CD8-positive, alpha-beta memory T cell (primary cell): ENCODE measurements around the gene TRAIP. TPM values are rescaled to one million over a fixed set of nuclear protein-coding genes. Genes with fewer than 3 reads are reported as not detected.
A peak's percentile ranks its signal among the peaks of the same experiment; 100 is the strongest.

Experiments
- CTCF ChIA-PET: fragments of 350-600 bp; sonication (Branson Sonifier 250); formaldehyde crosslinking; loops from one replicate; lab custom pipeline; 2021; ENCODE audit warnings: antibody characterized with exemption; lab: Charles Lee
- POLR2A ChIA-PET: fragments of 350-600 bp; sonication (Branson Sonifier 250); formaldehyde crosslinking; loops from one replicate; lab custom pipeline; 2021; ENCODE audit warnings: antibody characterized with exemption; lab: Charles Lee
- DNase-seq, 5 donors: peaks; one replicate each; pipeline versions ENCODE4 v3.0.0 to v3.0.0-alpha.2; 2020 to 2022; ENCODE audit warnings: mixed read lengths in 1 of 5
- H3K27ac ChIP-seq: one replicate; pipeline ENCODE4 v1.7.0; 2013; ENCODE audit warnings: low read depth, mild to moderate bottlenecking, low read length, moderate library complexity
- H3K27me3 ChIP-seq: 2 replicates; pipeline ENCODE4 v1.7.0; 2013; ENCODE audit warnings: low read length, mild to moderate bottlenecking; ENCODE audit not compliant: insufficient read depth, poor library complexity, severe bottlenecking
- H3K36me3 ChIP-seq: 2 replicates; pipeline ENCODE4 v1.7.0; 2013; ENCODE audit warnings: mild to moderate bottlenecking, low read length, moderate library complexity; ENCODE audit not compliant: insufficient read depth
- H3K4me1 ChIP-seq: 2 replicates; pipeline ENCODE4 v1.7.0; 2013; ENCODE audit warnings: mild to moderate bottlenecking, low read length, moderate library complexity; ENCODE audit not compliant: insufficient read depth
- H3K4me3 ChIP-seq: 2 replicates; pipeline ENCODE4 v1.7.0; 2013; ENCODE audit warnings: mild to moderate bottlenecking, low read length
- H3K9me3 ChIP-seq: 2 replicates; pipeline ENCODE4 v1.7.0; 2013; ENCODE audit warnings: mild to moderate bottlenecking, low read length
- H3K27ac Mint-ChIP-seq, 8 donors: one replicate each; pipeline ENCODE4 v1.8.0; 2020 to 2021; ENCODE audit warnings: mixed read lengths in 8 of 8, mild to moderate bottlenecking in 6 of 8, inconsistent platforms in 3 of 8, moderate library complexity in 3 of 8
- H3K27me3 Mint-ChIP-seq, 2 donors: one replicate each; pipeline ENCODE4 v1.8.0; 2020 to 2021; ENCODE audit warnings: mixed read lengths in 2 of 2, mild to moderate bottlenecking in 1 of 2, moderate library complexity in 1 of 2
- H3K36me3 Mint-ChIP-seq, 3 donors: one replicate each; pipeline ENCODE4 v1.8.0; 2020 to 2021; ENCODE audit warnings: mixed read lengths in 3 of 3, inconsistent platforms in 1 of 3, mild to moderate bottlenecking in 1 of 3
- H3K4me1 Mint-ChIP-seq, 3 donors: one replicate each; pipeline ENCODE4 v1.8.0; 2020 to 2021; ENCODE audit warnings: mixed read lengths in 3 of 3, inconsistent platforms in 1 of 3, mild to moderate bottlenecking in 1 of 3
- H3K4me3 Mint-ChIP-seq, 7 donors: one replicate each; pipeline ENCODE4 v1.8.0; 2020 to 2021; ENCODE audit warnings: mixed read lengths in 7 of 7, mild to moderate bottlenecking in 6 of 7, moderate library complexity in 4 of 7, inconsistent platforms in 2 of 7
- H3K9me3 Mint-ChIP-seq, 5 donors: one replicate each; pipeline ENCODE4 v1.8.0; 2020 to 2022; ENCODE audit warnings: mixed read lengths in 5 of 5, mild to moderate bottlenecking in 3 of 5, moderate library complexity in 2 of 5, inconsistent platforms in 1 of 5
- polyA plus RNA-seq: library from polyadenylated mRNA; unstranded; fragments of 300-500 nt; fragmentation: Illumina TruSeq; gene quantifications from one replicate; pipeline ENCODE4 v1.2.3, GENCODE V29; 2021
- total RNA-seq, 2 experiments: library from RNA; stranded (reverse); gene quantifications; one replicate each; pipeline ENCODE4 v1.2.3, GENCODE V29; 2021

TRAIP gene
- total and polyA plus RNA-seq, 3 experiments from 2014 or later = 1.9 to 22.9 (median 21.9) TPM

DNA sequence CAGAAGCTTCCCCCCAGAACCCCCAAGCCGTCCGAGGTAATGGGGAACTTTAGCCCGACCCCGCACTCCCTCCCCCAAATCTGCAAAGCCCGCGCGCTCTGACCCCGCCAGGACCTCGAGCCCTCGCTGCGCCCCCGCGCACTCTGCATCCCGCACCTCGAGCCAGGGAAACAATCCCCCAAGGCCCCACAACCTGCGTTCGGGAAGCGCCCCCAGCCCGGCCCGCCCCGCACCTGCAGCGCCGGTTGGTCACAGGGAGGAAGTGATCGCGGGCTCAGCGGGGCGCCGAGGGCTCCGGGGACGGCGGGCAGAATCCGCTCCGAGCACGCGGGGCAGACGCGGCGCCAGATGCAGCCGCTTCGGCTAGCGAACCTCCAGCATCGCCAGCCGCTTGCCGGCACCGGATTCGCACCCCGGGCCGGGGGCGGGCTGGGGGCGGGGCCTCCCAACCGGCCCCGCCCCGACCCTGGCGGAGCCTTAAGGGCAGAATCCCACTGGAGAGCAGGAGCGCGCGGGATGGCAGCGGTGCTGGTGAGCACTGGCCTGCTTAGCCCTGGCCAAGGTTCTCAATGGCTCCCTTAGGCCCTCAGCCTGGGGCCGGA is 13.3 kb upstream of the TRAIP start, which contains the start of gene CAMKV:
Gene CAMKV, minus strand, starts transcription at position 382 of the 602 bp plus-strand sequence. CDS start 7,518 bp downstream, outside the sequence.
- no peak within 1 kb of the TSS for H3K27ac ChIP-seq
- CTCF ChIA-PET = no interaction called here
- peaks cover 6% of the 10 kb centered on the region for H3K4me1 ChIP-seq
- H3K27me3 ChIP-seq = peaks cover 22% of the 10 kb centered on the region
- peaks cover 39 to 41% of the 10 kb centered on the region in 2 donors for H3K27me3 Mint-ChIP-seq
- DNase-seq = peak in 3 of 5 donors; percentile 11 to 27 (median 14)
- no peaks in the 10 kb centered on the region for H3K36me3 Mint-ChIP-seq
- no peaks in the 10 kb centered on the region for H3K9me3 ChIP-seq
- no peaks in the 10 kb centered on the region for H3K36me3 ChIP-seq
- POLR2A ChIA-PET = no interaction called here
- peak within 1 kb of the TSS in 2 of 8 donors; percentile 33 to 43 for H3K27ac Mint-ChIP-seq
- H3K4me3 Mint-ChIP-seq = peak within 1 kb of the TSS in 6 of 7 donors; percentile 15 to 47 (median 25)
- H3K9me3 Mint-ChIP-seq = no peaks in the 10 kb centered on the region
- H3K4me1 Mint-ChIP-seq = peaks cover 5 to 12% (median 6%) of the 10 kb centered on the region in 3 donors
- no peak within 1 kb of the TSS for H3K4me3 ChIP-seq

DNA sequence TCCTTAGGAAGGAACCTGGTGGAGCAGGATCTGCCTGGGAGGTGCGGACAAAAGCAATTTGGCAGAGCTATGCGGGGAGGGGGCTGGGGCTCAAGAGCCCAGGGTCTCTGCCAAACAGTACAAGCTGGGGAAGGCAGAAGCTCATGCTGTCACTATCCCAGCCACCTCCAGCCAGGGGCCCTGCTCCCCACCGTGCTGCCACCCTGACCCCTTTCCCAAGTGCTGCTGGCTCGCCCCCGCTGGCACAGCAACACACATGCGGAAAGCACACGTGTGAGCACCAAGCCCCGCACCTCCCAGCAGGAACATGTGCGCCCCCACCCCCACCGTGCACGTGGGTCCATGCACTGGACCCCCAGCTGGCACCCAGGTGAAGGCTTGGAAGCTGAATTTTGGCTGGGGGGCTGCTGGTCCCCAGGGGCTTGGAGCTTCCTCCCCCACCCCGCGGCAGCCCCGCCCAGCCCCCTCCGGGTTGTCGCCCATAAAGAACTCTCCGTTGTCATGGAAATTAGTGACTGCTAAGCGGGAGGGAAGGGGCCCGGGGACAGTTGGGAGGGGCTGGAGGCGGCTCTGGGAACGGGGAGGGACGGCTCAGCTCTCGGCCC is 12.6 kb upstream of the TRAIP start:
- H3K9me3 Mint-ChIP-seq = no peaks in the 10 kb centered on the region
- Histone ChIP-seq H3K27me3 (peaks cover 25% of the 10 kb centered on the region), H3K4me3 (no peak overlapping the region), H3K4me1 (peaks cover 6% of the 10 kb centered on the region), H3K9me3 (no peaks in the 10 kb centered on the region), H3K36me3 (no peaks in the 10 kb centered on the region), H3K27ac (no peak overlapping the region)
- DNase-seq = no peak
- H3K4me1 Mint-ChIP-seq = peaks cover 5 to 12% (median 6%) of the 10 kb centered on the region in 3 donors
- peak overlapping the region in 3 of 7 donors; percentile 23 to 47 (median 37) for H3K4me3 Mint-ChIP-seq
- H3K27me3 Mint-ChIP-seq = peaks cover 39 to 44% of the 10 kb centered on the region in 2 donors
- POLR2A ChIA-PET = no interaction called here
- H3K27ac Mint-ChIP-seq = no peak overlapping the region
- CTCF ChIA-PET = interaction anchor here (1.0 kb wide), 1 partner anchor 12 kb away, joined by 3 read pairs; no protein-coding TSS in a partner anchor
- H3K36me3 Mint-ChIP-seq = no peaks in the 10 kb centered on the region

DNA sequence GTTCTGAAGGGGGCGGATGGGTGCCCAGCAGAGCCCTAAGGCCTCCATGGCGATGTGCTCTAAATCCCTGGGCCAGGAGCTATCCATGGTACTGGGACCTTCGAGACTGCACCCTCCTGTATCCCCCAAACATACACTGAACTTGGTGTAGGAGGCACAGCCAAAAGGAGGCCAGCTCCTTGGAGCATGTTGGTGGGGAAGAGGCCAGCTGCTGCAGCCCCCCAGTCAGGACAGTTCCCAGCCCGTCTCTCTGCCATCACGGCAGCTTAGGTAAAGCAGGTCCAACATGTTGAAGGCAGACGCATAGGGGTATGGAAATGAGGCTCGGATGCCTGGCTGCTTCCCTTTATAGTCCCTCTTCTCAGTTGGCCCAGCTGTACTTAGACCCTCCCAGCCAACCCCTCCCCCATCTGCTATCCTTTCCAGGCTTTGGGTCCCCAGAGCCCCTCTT is 11.5 kb upstream of the TRAIP start:
- Mint-ChIP-seq H3K27me3 (peaks cover 40 to 54% of the 10 kb centered on the region in 2 donors), H3K4me3 (peak overlapping the region in 3 of 7 donors; percentile 23 to 51 (median 37)), H3K36me3 (no peaks in the 10 kb centered on the region), H3K4me1 (peaks cover 5 to 12% (median 5%) of the 10 kb centered on the region in 3 donors), H3K27ac (no peak overlapping the region), H3K9me3 (no peaks in the 10 kb centered on the region)
- CTCF ChIA-PET = interaction anchor here (1.0 kb wide), 1 partner anchor 11 kb away, joined by 3 read pairs; no protein-coding TSS in a partner anchor
- Histone ChIP-seq H3K27ac (no peak overlapping the region), H3K4me1 (peaks cover 6% of the 10 kb centered on the region), H3K27me3 (peaks cover 25% of the 10 kb centered on the region), H3K36me3 (no peaks in the 10 kb centered on the region), H3K9me3 (no peaks in the 10 kb centered on the region), H3K4me3 (no peak overlapping the region)
- no peak for DNase-seq
- POLR2A ChIA-PET = no interaction called here

DNA sequence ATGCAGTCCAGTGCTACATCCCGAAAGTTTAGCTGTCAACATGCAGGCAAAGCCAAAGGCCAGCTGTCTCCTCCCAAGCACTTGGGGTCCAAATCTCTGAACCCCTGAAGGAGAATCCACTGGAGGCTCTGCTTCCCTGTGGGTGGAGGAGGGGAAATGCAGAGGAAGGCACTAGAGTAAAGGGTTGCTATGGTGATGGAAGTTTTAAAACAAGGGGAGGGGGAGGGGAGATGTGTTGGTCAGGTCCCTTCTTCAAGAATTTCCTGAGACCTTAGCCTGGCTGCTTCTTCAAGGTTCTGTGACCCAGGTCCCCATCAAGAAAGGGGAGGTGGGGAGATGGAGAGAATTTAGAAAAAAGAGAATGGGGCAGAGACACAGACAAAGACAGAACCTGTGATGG is 11.0 kb upstream of the TRAIP start:
- Histone ChIP-seq H3K4me3 (no peak overlapping the region), H3K4me1 (peaks cover 6% of the 10 kb centered on the region), H3K27me3 (peaks cover 25% of the 10 kb centered on the region), H3K36me3 (no peaks in the 10 kb centered on the region), H3K9me3 (no peaks in the 10 kb centered on the region), H3K27ac (no peak overlapping the region)
- ChIA-PET CTCF (no interaction called here), POLR2A (interaction anchor here (0.5 kb wide), 1 partner anchor 143 kb away, joined by 7 read pairs; no protein-coding TSS in a partner anchor)
- H3K27me3 Mint-ChIP-seq = peaks cover 44 to 57% of the 10 kb centered on the region in 2 donors
- no peak for DNase-seq
- peaks cover 4 to 12% (median 5%) of the 10 kb centered on the region in 3 donors for H3K4me1 Mint-ChIP-seq
- H3K27ac Mint-ChIP-seq = no peak overlapping the region
- no peaks in the 10 kb centered on the region for H3K9me3 Mint-ChIP-seq
- H3K36me3 Mint-ChIP-seq = no peaks in the 10 kb centered on the region
- H3K4me3 Mint-ChIP-seq = peak overlapping the region in 2 of 7 donors; percentile 19 to 22

DNA sequence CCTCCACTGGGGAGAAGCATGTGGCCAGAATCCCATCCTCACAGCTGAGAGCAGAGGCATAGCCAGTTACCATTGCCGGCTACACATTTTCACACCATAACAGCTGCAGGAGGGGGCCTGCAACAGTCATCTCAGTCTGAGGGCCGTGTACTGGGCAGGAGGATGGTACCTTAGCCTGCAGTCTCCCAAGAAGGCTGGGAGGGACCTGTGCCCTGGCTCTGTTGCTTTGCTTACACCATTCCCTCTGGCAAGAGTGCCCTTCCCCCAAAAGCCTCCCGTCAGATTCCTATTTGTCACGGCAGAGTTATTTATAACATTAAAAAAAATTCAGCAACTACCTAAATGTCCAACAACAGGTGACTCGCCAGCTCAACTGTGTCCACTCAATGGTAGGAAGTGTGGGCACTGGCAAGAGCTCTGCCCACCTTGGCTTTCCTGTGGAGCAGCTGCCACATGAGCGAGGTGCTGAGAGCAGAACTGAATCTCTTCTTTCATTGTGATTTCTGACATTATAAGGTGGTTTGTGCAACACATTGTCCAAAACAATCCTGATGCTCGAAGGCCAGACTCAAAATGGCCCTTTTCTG is 8.9 kb upstream of the TRAIP start:
- Mint-ChIP-seq H3K4me3 (no peak overlapping the region), H3K4me1 (peaks cover 0 to 9% (median 2%) of the 10 kb centered on the region in 3 donors), H3K27me3 (peaks cover 41 to 57% of the 10 kb centered on the region in 2 donors), H3K36me3 (no peaks in the 10 kb centered on the region), H3K9me3 (no peaks in the 10 kb centered on the region), H3K27ac (no peak overlapping the region)
- peaks cover 6% of the 10 kb centered on the region for H3K4me1 ChIP-seq
- no peak overlapping the region for H3K4me3 ChIP-seq
- ChIA-PET CTCF (no interaction called here), POLR2A (interaction anchor here (0.5 to 0.7 kb wide), 3 partner anchors 15 to 319 kb away, joined by 3 to 5 read pairs (median 3); no protein-coding TSS in a partner anchor)
- no peak for DNase-seq
- no peak overlapping the region for H3K27ac ChIP-seq
- no peaks in the 10 kb centered on the region for H3K36me3 ChIP-seq
- H3K9me3 ChIP-seq = no peaks in the 10 kb centered on the region
- H3K27me3 ChIP-seq = peaks cover 25% of the 10 kb centered on the region

DNA sequence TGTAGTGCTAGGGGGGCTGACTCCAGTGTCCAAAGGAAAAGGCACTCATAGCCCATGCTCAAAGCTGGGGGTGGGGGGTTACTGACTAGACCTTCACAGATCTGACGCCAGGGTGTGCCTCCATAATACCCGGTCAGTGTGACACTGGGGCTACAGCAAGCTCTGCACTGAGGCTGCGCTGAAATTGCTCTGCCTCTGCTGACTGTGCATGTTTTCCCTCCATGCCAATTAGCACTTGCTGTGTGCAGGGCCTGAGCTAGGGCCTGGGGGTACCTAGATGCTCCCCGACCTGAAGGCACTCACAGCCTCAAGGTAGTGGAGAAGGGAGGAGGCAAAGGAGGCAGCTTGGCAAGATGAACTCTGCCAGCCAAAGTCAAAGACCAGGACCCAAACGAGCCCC is 8.1 kb upstream of the TRAIP start:
- Histone ChIP-seq H3K4me1 (peaks cover 6% of the 10 kb centered on the region), H3K9me3 (no peaks in the 10 kb centered on the region), H3K27ac (no peak overlapping the region), H3K36me3 (no peaks in the 10 kb centered on the region), H3K27me3 (peaks cover 21% of the 10 kb centered on the region), H3K4me3 (no peak overlapping the region)
- Mint-ChIP-seq H3K27me3 (peaks cover 40 to 54% of the 10 kb centered on the region in 2 donors), H3K27ac (no peak overlapping the region), H3K4me3 (no peak overlapping the region), H3K9me3 (no peaks in the 10 kb centered on the region), H3K36me3 (no peaks in the 10 kb centered on the region), H3K4me1 (peaks cover 0 to 5% (median 2%) of the 10 kb centered on the region in 3 donors)
- CTCF ChIA-PET = no interaction called here
- DNase-seq = no peak
- POLR2A ChIA-PET = no interaction called here

DNA sequence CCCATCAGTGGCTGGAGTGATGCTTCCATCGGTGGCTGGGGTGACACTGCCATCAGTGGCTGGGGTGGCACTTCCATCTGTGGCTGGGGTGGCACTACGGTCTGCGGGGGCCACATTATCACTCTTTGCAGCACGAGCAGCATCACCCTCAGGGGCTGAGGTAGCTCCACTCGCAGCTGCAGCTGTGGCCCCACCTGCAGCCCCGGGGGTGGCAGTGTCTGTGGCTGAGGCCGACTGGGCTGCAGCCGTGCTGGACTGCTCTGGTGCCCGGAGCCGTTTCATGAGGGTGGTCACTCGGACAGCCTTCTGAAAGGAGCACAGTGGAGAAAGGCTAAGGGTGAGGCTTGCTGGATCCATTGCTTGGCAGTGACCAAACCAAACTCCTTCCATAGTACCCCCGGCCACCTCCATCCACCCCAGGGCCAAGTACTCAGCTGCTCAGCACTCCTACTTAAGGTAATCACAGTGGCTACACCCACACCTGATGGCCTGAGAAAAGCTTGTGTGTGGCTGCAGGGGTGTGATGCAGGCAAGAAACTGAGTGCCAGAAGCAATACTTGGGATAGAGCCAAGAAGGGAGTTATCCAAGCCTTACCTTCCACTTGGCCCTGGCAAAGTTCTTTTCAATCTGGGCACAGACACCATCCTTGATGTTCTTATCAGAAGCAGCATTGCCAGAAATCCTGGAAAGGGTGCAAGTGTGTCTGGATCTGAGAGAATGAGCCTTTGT is 3.4 kb upstream of the TRAIP start:
- Histone ChIP-seq H3K4me3 (no peak overlapping the region), H3K36me3 (no peaks in the 10 kb centered on the region), H3K27me3 (peaks cover 4% of the 10 kb centered on the region), H3K9me3 (no peaks in the 10 kb centered on the region), H3K27ac (no peak overlapping the region), H3K4me1 (peaks cover 14% of the 10 kb centered on the region)
- Mint-ChIP-seq H3K9me3 (no peaks in the 10 kb centered on the region), H3K4me3 (no peak overlapping the region), H3K36me3 (no peaks in the 10 kb centered on the region), H3K4me1 (peaks cover 10 to 17% (median 12%) of the 10 kb centered on the region in 3 donors), H3K27me3 (peaks cover 8 to 20% of the 10 kb centered on the region in 2 donors), H3K27ac (no peak overlapping the region)
- DNase-seq = no peak
- POLR2A ChIA-PET = no interaction called here
- CTCF ChIA-PET = no interaction called here
